Measurements from ENCODE around the gene TMEM253.
A peak's percentile ranks its signal among the peaks of the same experiment; 100 is the strongest.

DNA sequence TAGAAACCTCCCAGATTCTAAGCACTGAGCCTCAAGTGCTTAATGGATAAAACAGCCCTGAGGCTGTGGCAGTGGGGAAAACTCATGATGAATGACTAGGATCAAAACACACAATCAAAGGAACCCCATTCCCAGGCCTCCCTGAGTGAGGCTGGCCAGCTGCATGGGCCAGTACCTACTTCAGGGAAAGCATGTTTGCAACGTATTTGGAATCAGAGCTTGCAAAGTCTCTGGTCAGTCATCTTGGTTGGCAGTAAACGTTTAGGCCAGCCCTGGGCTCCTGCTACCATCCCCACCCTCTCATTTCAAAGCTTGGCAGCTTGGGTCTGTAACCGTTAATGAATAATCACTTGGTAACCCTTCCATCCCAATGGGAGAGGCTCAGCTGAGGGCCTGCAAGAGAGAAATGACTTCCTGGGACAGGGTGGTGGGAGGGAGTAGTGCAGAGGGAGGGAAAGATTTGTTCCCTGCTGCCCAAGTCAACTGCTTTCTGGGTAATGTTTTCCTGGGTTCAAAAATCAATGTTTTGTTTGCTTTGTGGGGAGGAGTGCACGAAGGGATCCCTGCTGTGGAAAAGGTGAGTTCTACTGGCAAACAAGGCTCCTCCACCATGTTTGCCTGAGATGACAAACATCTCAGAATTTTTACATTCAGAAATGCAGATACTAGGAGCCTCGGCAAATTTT is 45.3 kb upstream of the TMEM253 start:
- peak; percentile 55 to 68 for TF ChIP-seq RAD21 (IDR thresholded peaks at IDR 0.05)
- TF ChIP-seq, protein P1, sequence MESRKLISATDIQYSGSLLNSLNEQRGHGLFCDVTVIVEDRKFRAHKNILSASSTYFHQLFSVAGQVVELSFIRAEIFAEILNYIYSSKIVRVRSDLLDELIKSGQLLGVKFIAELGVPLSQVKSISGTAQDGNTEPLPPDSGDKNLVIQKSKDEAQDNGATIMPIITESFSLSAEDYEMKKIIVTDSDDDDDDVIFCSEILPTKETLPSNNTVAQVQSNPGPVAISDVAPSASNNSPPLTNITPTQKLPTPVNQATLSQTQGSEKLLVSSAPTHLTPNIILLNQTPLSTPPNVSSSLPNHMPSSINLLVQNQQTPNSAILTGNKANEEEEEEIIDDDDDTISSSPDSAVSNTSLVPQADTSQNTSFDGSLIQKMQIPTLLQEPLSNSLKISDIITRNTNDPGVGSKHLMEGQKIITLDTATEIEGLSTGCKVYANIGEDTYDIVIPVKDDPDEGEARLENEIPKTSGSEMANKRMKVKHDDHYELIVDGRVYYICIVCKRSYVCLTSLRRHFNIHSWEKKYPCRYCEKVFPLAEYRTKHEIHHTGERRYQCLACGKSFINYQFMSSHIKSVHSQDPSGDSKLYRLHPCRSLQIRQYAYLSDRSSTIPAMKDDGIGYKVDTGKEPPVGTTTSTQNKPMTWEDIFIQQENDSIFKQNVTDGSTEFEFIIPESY (IDR thresholded peaks at IDR 0.05): peak; percentile 83
- TF ChIP-seq, protein P2, sequence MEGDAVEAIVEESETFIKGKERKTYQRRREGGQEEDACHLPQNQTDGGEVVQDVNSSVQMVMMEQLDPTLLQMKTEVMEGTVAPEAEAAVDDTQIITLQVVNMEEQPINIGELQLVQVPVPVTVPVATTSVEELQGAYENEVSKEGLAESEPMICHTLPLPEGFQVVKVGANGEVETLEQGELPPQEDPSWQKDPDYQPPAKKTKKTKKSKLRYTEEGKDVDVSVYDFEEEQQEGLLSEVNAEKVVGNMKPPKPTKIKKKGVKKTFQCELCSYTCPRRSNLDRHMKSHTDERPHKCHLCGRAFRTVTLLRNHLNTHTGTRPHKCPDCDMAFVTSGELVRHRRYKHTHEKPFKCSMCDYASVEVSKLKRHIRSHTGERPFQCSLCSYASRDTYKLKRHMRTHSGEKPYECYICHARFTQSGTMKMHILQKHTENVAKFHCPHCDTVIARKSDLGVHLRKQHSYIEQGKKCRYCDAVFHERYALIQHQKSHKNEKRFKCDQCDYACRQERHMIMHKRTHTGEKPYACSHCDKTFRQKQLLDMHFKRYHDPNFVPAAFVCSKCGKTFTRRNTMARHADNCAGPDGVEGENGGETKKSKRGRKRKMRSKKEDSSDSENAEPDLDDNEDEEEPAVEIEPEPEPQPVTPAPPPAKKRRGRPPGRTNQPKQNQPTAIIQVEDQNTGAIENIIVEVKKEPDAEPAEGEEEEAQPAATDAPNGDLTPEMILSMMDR (IDR thresholded peaks at IDR 0.05; ENCODE audit: low read depth, low read length, missing input control): peak; percentile 34
- TF ChIP-seq HNF4G (IDR thresholded peaks at IDR 0.05): peak; percentile 63
- peak; percentile 97 for TF ChIP-seq SP1 (IDR thresholded peaks at IDR 0.05)
- TF ChIP-seq, protein P3, sequence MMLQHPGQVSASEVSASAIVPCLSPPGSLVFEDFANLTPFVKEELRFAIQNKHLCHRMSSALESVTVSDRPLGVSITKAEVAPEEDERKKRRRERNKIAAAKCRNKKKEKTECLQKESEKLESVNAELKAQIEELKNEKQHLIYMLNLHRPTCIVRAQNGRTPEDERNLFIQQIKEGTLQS (IDR thresholded peaks at IDR 0.05): peak; percentile 71
- TF ChIP-seq YY1 (IDR thresholded peaks at IDR 0.05): peak; percentile 93
- peak; percentile 73 for TF ChIP-seq TAF1 (conservative IDR thresholded peaks at IDR 0.05)
- TF ChIP-seq, protein P4, sequence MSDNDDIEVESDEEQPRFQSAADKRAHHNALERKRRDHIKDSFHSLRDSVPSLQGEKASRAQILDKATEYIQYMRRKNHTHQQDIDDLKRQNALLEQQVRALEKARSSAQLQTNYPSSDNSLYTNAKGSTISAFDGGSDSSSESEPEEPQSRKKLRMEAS (IDR thresholded peaks at IDR 0.05): peak; percentile 99
- TF ChIP-seq, protein P5, sequence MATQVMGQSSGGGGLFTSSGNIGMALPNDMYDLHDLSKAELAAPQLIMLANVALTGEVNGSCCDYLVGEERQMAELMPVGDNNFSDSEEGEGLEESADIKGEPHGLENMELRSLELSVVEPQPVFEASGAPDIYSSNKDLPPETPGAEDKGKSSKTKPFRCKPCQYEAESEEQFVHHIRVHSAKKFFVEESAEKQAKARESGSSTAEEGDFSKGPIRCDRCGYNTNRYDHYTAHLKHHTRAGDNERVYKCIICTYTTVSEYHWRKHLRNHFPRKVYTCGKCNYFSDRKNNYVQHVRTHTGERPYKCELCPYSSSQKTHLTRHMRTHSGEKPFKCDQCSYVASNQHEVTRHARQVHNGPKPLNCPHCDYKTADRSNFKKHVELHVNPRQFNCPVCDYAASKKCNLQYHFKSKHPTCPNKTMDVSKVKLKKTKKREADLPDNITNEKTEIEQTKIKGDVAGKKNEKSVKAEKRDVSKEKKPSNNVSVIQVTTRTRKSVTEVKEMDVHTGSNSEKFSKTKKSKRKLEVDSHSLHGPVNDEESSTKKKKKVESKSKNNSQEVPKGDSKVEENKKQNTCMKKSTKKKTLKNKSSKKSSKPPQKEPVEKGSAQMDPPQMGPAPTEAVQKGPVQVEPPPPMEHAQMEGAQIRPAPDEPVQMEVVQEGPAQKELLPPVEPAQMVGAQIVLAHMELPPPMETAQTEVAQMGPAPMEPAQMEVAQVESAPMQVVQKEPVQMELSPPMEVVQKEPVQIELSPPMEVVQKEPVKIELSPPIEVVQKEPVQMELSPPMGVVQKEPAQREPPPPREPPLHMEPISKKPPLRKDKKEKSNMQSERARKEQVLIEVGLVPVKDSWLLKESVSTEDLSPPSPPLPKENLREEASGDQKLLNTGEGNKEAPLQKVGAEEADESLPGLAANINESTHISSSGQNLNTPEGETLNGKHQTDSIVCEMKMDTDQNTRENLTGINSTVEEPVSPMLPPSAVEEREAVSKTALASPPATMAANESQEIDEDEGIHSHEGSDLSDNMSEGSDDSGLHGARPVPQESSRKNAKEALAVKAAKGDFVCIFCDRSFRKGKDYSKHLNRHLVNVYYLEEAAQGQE (IDR thresholded peaks at IDR 0.05): peak; percentile 62
- TF ChIP-seq GABPA (IDR thresholded peaks at IDR 0.05 in 1 of 2, conservative IDR thresholded peaks at IDR 0.05 in 1 of 2): peak in 1 of 2 donors; percentile 74
- peak; percentile 86 to 97 for TF ChIP-seq JUND (IDR thresholded peaks at IDR 0.05)

Data from liver (tissue), 3 donors.